Liver (tissue), 3 donors: ENCODE results near the gene CD96.

Source experiments
- CTCF ChIP-seq: fragments of 150-350 bp; IDR thresholded peaks from 2 replicates; pipeline ENCODE4 v1.5.1; 2017; ENCODE audit warnings: improper control_type of control experiment, low read depth, low read length; ENCODE audit not compliant: missing input control
- GABPA ChIP-seq, 2 donors: IDR thresholded peaks in 1 of 2; conservative IDR thresholded peaks in 1 of 2; 2 replicates each; pipeline ENCODE4 v1.6.1; 2016; ENCODE audit warnings: antibody characterized with exemption in 2 of 2, mild to moderate bottlenecking in 1 of 2, moderate library complexity in 1 of 2
- JUND ChIP-seq, 2 donors: IDR thresholded peaks; 2 replicates each; pipeline ENCODE4 v1.6.1; 2016; ENCODE audit warnings: antibody characterized with exemption in 2 of 2
- TF ChIP-seq, protein P1 (sequence below): IDR thresholded peaks from 2 replicates; pipeline ENCODE4 v1.6.1; 2016; ENCODE audit warnings: antibody characterized with exemption
- donor health status: healthy.
- donor health status: healthy.

- TF ChIP-seq CTCF (no peak), GABPA (IDR thresholded peaks at IDR 0.05 in 1 of 2, conservative IDR thresholded peaks at IDR 0.05 in 1 of 2) (no peak), JUND (IDR thresholded peaks at IDR 0.05) (no peak)
- TF ChIP-seq, protein P1, sequence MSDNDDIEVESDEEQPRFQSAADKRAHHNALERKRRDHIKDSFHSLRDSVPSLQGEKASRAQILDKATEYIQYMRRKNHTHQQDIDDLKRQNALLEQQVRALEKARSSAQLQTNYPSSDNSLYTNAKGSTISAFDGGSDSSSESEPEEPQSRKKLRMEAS, result no peak
Observed at GRCh38 chr3:111627092-111627491, 85.1 kb downstream of the CD96 start.
